Right cardiac atrium (tissue), 5 donors: Measurements from ENCODE around the gene NUP214. TPM values are rescaled to one million over a fixed set of nuclear protein-coding genes. Genes with fewer than 3 reads are reported as not detected.
A peak's percentile ranks its signal among the peaks of the same experiment; 100 is the strongest.

Source experiments
- ATAC-seq, 2 donors: fragments of 200-7000 bp; cut with Tn5 transposase; one replicate each; pipeline versions ENCODE4 v1.8.0 to v1.9.1; 2020; ENCODE audit warnings: moderate library complexity in 2 of 2, mild to moderate bottlenecking in 1 of 2
- DNase-seq, 3 donors: peaks; one replicate each; pipeline ENCODE4 v3.0.0-alpha.2; 2020
- H3K27ac ChIP-seq: one replicate; pipeline ENCODE4 v1.5.1; 2013; ENCODE audit warnings: mild to moderate bottlenecking, low read length, control low read depth, moderate library complexity
- H3K27me3 ChIP-seq: one replicate; pipeline ENCODE4 v1.6.1; 2013; ENCODE audit not compliant: control insufficient read depth, insufficient read depth
- H3K4me1 ChIP-seq: one replicate; pipeline ENCODE4 v1.6.1; 2013; ENCODE audit warnings: low read length; ENCODE audit not compliant: control insufficient read depth, insufficient read depth
- H3K4me3 ChIP-seq: one replicate; pipeline ENCODE4 v1.5.1; 2013; ENCODE audit warnings: low read length, control low read depth
- H3K9me3 ChIP-seq: one replicate; pipeline ENCODE4 v1.6.1; 2013; ENCODE audit warnings: low read length; ENCODE audit not compliant: control insufficient read depth
- WGBS: extraction: QIAGEN DNeasy Blood & Tissue Kit; methylation state at CpG from one replicate; pipeline ENCODE4 v1.1.7; 2013; 5-methylcytosine and 5-hydroxymethylcytosine counted together
- intact Hi-C, 4 donors: fragments of 100-400 bp; cut with DNase I; formaldehyde crosslinking; loops; one replicate each; pipeline versions ENCODE4 v1.11.0 to v1.14.0; 2022 to 2023
- polyA plus RNA-seq: library from polyadenylated mRNA; stranded (reverse); fragments of 200-250 nt; gene quantifications from one replicate; pipeline ENCODE4 v1.2.3, GENCODE V29; 2013
- total RNA-seq, 4 donors: library from RNA; stranded (reverse); fragmentation: NEBNext Ultra II Directional; extraction: Animal tissue kit (Norgen Biotek cat#: 25700); gene quantifications; one replicate each; pipeline ENCODE4 v1.2.1, GENCODE V29; 2021
- donor health status: healthy with polysubstance abuse.
- donor health status: DM: no; HTN: yes; CAD: no.
- donor health status: DM: no; HTN: no; CAD: no.
- donor health status: DM: no; HTN: yes; CAD: no; lungs with severe emphysema.
- donor health status: DM: yes; HTN: yes; CAD: no.

Gene NUP214
- total and polyA plus RNA-seq, 5 donors, result 12.0 to 34.6 (median 27.5) TPM

GRCh38 chr9:131090025-131090787 is 35.2 kb upstream of the NUP214 start:
- H3K4me3 ChIP-seq, result no peak overlapping the region
- no peaks in the 10 kb centered on the region for H3K9me3 ChIP-seq
- no peaks in the 10 kb centered on the region for H3K4me1 ChIP-seq
- H3K27ac ChIP-seq, result no peak overlapping the region
- 88% methylated on average over 13 of the region's 13 CpGs for WGBS
- DNase-seq (peak in 1 of 3 donors; percentile 22), ATAC-seq (no peak)
- no peaks in the 10 kb centered on the region for H3K27me3 ChIP-seq
- intact Hi-C loops, result no loop called here

DNA sequence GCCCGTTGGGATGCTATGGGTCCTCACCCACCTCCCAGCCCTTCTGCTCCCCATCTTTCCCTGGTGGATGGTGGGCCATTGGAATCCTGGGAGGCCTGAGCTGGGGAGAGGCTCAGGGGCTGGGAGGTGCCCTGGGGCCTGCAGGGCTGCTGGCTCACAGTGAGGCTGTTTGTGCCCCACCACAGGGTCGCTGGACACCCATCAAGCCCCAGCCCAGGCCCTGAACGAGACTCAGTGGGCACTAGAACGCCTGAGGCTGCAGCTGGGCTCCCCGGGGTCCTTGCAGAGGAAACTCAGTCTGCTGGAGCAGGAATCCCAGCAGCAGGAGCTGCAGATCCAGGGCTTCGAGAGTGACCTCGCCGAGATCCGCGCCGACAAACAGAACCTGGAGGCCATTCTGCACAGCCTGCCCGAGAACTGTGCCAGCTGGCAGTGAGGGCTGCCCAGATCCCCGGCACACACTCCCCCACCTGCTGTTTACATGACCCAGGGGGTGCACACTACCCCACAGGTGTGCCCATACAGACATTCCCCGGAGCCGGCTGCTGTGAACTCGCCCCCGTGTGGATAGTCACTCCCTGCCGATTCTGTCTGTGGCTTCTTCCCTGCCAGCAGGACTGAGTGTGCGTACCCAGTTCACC is 33.9 kb upstream of the NUP214 start:
- Histone ChIP-seq H3K27me3 (no peaks in the 10 kb centered on the region), H3K4me1 (no peaks in the 10 kb centered on the region), H3K4me3 (no peak overlapping the region), H3K9me3 (no peaks in the 10 kb centered on the region), H3K27ac (no peak overlapping the region)
- intact Hi-C loops, result no loop called here
- DNase-seq (peak in 1 of 3 donors; percentile 50), ATAC-seq (no peak)
- 89% methylated on average over 19 of the region's 19 CpGs for WGBS

DNA sequence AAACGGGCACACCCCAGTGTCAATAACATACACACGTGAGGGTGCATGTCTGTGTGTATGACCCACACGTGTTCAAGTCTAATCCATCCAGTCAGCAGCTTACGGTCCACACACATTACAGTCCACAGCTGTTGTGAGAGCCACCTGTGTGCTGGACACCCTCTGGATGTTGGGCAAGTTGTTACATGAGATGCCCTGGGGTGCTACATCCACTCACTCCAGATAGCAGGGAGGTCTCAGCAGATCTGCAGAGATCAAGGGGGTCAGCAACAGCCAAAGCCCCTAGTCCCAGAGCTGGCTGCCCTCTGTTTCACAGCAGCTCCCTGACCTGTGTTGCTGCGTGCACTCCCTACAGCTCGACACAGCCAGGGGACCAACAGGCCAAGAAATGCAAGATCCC is 33.4 kb upstream of the NUP214 start:
- Histone ChIP-seq H3K4me1 (no peaks in the 10 kb centered on the region), H3K4me3 (no peak overlapping the region), H3K9me3 (no peaks in the 10 kb centered on the region), H3K27ac (no peak overlapping the region), H3K27me3 (no peaks in the 10 kb centered on the region)
- WGBS, result 90% methylated on average over 6 of the region's 6 CpGs
- DNase-seq, result peak in 1 of 3 donors; percentile 2
- intact Hi-C loops, result no loop called here
- ATAC-seq, result no peak

DNA sequence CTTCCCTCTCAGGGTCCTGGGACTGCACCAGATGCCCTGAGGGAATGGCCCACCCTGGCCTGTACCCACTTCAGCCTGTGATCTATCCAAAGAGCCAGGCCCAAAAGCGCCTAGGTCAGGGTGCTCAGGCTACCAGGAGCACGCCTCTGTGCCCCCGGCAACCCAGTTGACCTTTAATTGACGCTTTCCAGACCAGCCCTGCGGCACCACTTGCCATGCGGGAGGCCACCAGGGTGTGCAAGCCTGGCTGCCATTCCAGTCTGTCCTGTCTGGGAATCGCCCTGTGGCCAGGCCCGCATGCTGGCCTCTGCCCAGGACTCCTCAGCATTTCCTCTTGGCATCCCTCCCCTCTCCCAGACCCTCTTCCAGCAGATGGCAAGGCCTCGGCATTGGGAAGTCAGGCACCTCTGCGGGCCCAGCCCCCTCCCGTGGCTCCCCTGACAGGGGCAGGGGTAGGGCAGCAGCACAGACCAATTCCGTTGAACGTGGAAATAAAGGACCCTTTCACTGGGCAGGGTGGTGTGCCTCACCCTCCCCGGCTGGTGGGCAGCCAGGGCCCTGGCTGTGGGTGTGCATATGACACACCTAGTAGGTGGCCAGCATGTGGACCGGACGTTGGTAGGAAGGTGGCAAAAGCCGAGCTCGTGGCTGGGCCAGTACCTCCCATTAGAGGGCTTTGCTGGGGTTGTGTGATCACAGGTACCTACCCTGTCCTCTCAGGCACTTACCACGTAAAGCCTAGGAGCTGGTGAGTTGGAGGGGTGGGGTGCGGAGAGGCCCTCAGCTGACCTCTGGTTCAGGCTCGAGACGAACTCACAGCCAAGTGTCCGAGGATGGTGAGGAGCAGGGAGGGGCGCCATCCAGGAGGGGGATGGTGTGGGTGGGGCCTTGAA is 32.6 kb upstream of the NUP214 start:
- no peak for ATAC-seq
- Histone ChIP-seq H3K9me3 (no peaks in the 10 kb centered on the region), H3K27ac (no peak overlapping the region), H3K27me3 (no peaks in the 10 kb centered on the region), H3K4me1 (no peaks in the 10 kb centered on the region), H3K4me3 (no peak overlapping the region)
- intact Hi-C loops, result no loop called here
- 73% methylated on average over 24 of the region's 24 CpGs for whole genome bisulfite sequencing
- peak in 1 of 3 donors; percentile 53 for DNase-seq

- ATAC-seq (no peak), DNase-seq (peak in 1 of 3 donors; percentile 3)
- intact Hi-C loops, result no loop called here
- Histone ChIP-seq H3K27me3 (no peaks in the 10 kb centered on the region), H3K9me3 (no peaks in the 10 kb centered on the region), H3K4me1 (peaks cover 2% of the 10 kb centered on the region), H3K4me3 (no peak overlapping the region), H3K27ac (no peak overlapping the region)
- WGBS, result 90% methylated on average over 5 of the region's 5 CpGs
These were observed 31.4 kb upstream of the NUP214 start for GRCh38 chr9:131094015-131094414.

GRCh38 chr9:131094622-131095021 is 30.8 kb upstream of the NUP214 start:
- no peaks in the 10 kb centered on the region for H3K27me3 ChIP-seq
- intact Hi-C loops, result no loop called here
- H3K9me3 ChIP-seq, result no peaks in the 10 kb centered on the region
- H3K4me3 ChIP-seq, result no peak overlapping the region
- H3K4me1 ChIP-seq, result peaks cover 2% of the 10 kb centered on the region
- no peak overlapping the region for H3K27ac ChIP-seq
- DNase-seq, result peak; percentile 67 to 82 (median 69)
- ATAC-seq, result peak; percentile 4 to 52
- WGBS, result 52% methylated on average over 12 of the region's 12 CpGs

DNA sequence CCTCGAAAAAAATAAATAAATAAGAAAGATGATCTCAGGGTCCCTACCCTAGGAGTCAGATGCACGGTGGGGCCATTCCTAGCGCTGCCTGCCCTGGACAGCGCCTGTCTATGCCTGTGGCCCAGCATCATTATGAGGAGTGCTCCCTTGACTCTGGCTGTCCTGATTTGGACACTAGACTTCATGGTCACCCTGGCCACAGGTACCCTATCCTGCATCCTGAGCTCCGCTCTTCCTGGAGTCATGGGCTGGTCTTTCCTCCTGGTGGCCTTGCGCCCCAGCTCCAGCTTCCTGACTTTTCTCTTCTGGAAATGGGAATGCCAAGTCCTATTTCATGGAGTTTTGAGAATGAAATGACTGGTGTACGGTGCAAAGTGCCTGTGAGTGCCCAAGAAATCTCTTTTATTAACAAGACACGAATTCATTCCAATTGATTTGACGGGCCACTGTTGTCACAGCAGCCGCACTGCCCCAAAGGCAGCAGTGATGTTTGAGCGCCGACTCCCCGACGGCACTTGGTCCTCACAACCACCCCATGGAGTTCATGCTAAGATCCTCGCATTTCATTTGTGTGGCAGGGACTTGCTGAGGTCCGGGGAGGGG is 29.6 kb upstream of the NUP214 start:
- 36% methylated on average over 16 of the region's 16 CpGs for WGBS
- H3K27me3 ChIP-seq, result no peaks in the 10 kb centered on the region
- no peak for ATAC-seq

GRCh38 chr9:131096269-131097125 is 28.9 kb upstream of the NUP214 start, which contains the start of gene AIF1L:
Gene AIF1L, plus strand, starts transcription at chr9:131096531. Its CDS starts 99 bp downstream, at chr9:131096630.
- intact Hi-C loops, result no loop called here
- ATAC-seq (peak; percentile 63 to 66), DNase-seq (peak; percentile 41 to 83 (median 71))
- no peaks in the 10 kb centered on the region for H3K27me3 ChIP-seq
- peaks cover 2% of the 10 kb centered on the region for H3K4me1 ChIP-seq
- H3K9me3 ChIP-seq, result no peaks in the 10 kb centered on the region
- H3K4me3 ChIP-seq, result peak within 1 kb of the TSS; percentile 58
- H3K27ac ChIP-seq, result no peak within 1 kb of the TSS
- WGBS, result under 1% methylated on average over 91 of the region's 99 CpGs

More for the DNA sequence above, 29.6 kb upstream of the NUP214 start:
- Histone ChIP-seq H3K27ac (no peak overlapping the region), H3K4me1 (peaks cover 2% of the 10 kb centered on the region), H3K9me3 (no peaks in the 10 kb centered on the region), H3K4me3 (peak overlapping the region; percentile 58)
- intact Hi-C loops, result no loop called here
- peak in 1 of 3 donors; percentile 21 for DNase-seq

GRCh38 chr9:131097126-131097947 is 28.0 kb upstream of the NUP214 start:
- no peaks in the 10 kb centered on the region for H3K9me3 ChIP-seq
- DNase-seq (peak in 1 of 3 donors; percentile 73), ATAC-seq (peak in 1 of 2 donors; percentile 1)
- WGBS, result 24% methylated on average over 19 of the region's 19 CpGs
- peak overlapping the region; percentile 58 for H3K4me3 ChIP-seq
- no peak overlapping the region for H3K27ac ChIP-seq
- intact Hi-C loops, result no loop called here
- no peaks in the 10 kb centered on the region for H3K27me3 ChIP-seq
- peaks cover 2% of the 10 kb centered on the region for H3K4me1 ChIP-seq
